Fibroblast of lung (primary cell): ENCODE measurements around the gene LUZP2. TPM values are rescaled to one million over a fixed set of nuclear protein-coding genes. Genes with fewer than 3 reads are reported as not detected.

Source experiments
- DNase-seq, 2 donors: peaks; one replicate each; pipeline versions ENCODE4 v3.0.0 to v3.0.0-alpha.2; 2010; ENCODE audit warnings: low read depth in 2 of 2
- H2AFZ ChIP-seq: 2 replicates; pipeline ENCODE4 v1.5.1; 2012; ENCODE audit warnings: low read length, control low read depth, inconsistent platforms
- H3K27ac ChIP-seq: 2 replicates; pipeline ENCODE4 v1.5.1; 2011; ENCODE audit warnings: low read length, control low read depth; ENCODE audit not compliant: insufficient read depth
- H3K27me3 ChIP-seq: 2 replicates; pipeline ENCODE4 v1.5.1; 2011; ENCODE audit warnings: mild to moderate bottlenecking, low read length; ENCODE audit not compliant: control insufficient read depth, insufficient read depth
- H3K36me3 ChIP-seq: 2 replicates; pipeline ENCODE4 v1.5.1; 2011; ENCODE audit warnings: low read length; ENCODE audit not compliant: control insufficient read depth, insufficient read depth
- H3K4me1 ChIP-seq: 2 replicates; pipeline ENCODE4 v1.5.1; 2011; ENCODE audit warnings: low read length; ENCODE audit not compliant: control insufficient read depth, insufficient read depth; ENCODE audit errors: extremely low read depth
- H3K4me2 ChIP-seq: 2 replicates; pipeline ENCODE4 v1.5.1; 2011; ENCODE audit warnings: low read length, control low read depth; ENCODE audit not compliant: insufficient read depth; ENCODE audit errors: extremely low read depth
- H3K4me3 ChIP-seq, 4 experiments: fragments of 200-600 bp in 1 of 4; sonication (generic) in 1 of 4; replicated peaks in 1 of 4; 2 replicates each; pipeline ENCODE4 v1.5.1; 2011 to 2016; ENCODE audit warnings: low read length in 4 of 4, low read depth in 3 of 4, mild to moderate bottlenecking in 3 of 4, control low read depth in 2 of 4, inconsistent platforms in 1 of 4, mixed read lengths in 1 of 4; ENCODE audit not compliant: insufficient read depth in 1 of 4; ENCODE audit errors: control extremely low read depth in 1 of 4
- H3K79me2 ChIP-seq: 2 replicates; pipeline ENCODE4 v1.5.1; 2012; ENCODE audit warnings: mild to moderate bottlenecking, low read length, inconsistent platforms; ENCODE audit not compliant: control insufficient read depth, insufficient read depth
- H3K9ac ChIP-seq: 2 replicates; pipeline ENCODE4 v1.5.1; 2011; ENCODE audit warnings: mild to moderate bottlenecking, low read length, control low read depth; ENCODE audit not compliant: insufficient read depth
- H3K9me3 ChIP-seq: 2 replicates; pipeline ENCODE4 v1.5.1; 2012; ENCODE audit warnings: low read depth, low read length; ENCODE audit not compliant: control insufficient read depth, insufficient read depth
- H4K20me1 ChIP-seq: 2 replicates; pipeline ENCODE4 v1.5.1; 2011; ENCODE audit warnings: low read length; ENCODE audit not compliant: control insufficient read depth, insufficient read depth; ENCODE audit errors: extremely low read depth
- EZH2 ChIP-seq: IDR thresholded peaks from 2 replicates; pipeline ENCODE4 v1.5.1; 2012; ENCODE audit warnings: low read length, control low read depth, mild to moderate bottlenecking; ENCODE audit errors: missing control alignments
- polyA minus RNA-seq: library from RNA; depleted of rRNA, polyadenylated mRNA; stranded (reverse); fragments of >200 nt; gene quantifications from 2 replicates; pipeline ENCODE4 v1.2.3, GENCODE V29; 2011; ENCODE audit warnings: low replicate concordance
- polyA plus RNA-seq, 2 donors: library from polyadenylated mRNA; depleted of rRNA in 1 of 2; stranded (reverse) in 1 of 2; unstranded in 1 of 2; fragments of >200 nt; gene quantifications; 2 replicates each; pipeline ENCODE4 v1.2.1, GENCODE V29; 2011 to 2012; ENCODE audit warnings: missing spikeins in 1 of 2
- total RNA-seq: library from RNA; depleted of rRNA; stranded (reverse); fragments of >200 nt; gene quantifications from 2 replicates; pipeline ENCODE4 v1.2.1, GENCODE V29; 2014
- TF ChIP-seq, protein P1 (sequence below), 2 donors: IDR thresholded peaks in 1 of 2; conservative IDR thresholded peaks in 1 of 2; 1 replicate in 1 of 2; 2 replicates in 1 of 2; pipeline ENCODE4 v1.5.1; 2011 to 2012; ENCODE audit warnings: low read length in 2 of 2, control low read depth in 1 of 2, inconsistent platforms in 1 of 2, low read depth in 1 of 2, mild to moderate bottlenecking in 1 of 2

The LUZP2 gene
- total RNA-seq = 0.26 and 0.50 TPM in 2 replicates
- polyA plus RNA-seq = 0.03 and 0.28 TPM in 2 replicates
- polyA plus RNA-seq (2012) = 0.18 TPM in 1 of 2 replicates, not detected in the other
- polyA minus RNA-seq = not detected in 2 replicates

DNA sequence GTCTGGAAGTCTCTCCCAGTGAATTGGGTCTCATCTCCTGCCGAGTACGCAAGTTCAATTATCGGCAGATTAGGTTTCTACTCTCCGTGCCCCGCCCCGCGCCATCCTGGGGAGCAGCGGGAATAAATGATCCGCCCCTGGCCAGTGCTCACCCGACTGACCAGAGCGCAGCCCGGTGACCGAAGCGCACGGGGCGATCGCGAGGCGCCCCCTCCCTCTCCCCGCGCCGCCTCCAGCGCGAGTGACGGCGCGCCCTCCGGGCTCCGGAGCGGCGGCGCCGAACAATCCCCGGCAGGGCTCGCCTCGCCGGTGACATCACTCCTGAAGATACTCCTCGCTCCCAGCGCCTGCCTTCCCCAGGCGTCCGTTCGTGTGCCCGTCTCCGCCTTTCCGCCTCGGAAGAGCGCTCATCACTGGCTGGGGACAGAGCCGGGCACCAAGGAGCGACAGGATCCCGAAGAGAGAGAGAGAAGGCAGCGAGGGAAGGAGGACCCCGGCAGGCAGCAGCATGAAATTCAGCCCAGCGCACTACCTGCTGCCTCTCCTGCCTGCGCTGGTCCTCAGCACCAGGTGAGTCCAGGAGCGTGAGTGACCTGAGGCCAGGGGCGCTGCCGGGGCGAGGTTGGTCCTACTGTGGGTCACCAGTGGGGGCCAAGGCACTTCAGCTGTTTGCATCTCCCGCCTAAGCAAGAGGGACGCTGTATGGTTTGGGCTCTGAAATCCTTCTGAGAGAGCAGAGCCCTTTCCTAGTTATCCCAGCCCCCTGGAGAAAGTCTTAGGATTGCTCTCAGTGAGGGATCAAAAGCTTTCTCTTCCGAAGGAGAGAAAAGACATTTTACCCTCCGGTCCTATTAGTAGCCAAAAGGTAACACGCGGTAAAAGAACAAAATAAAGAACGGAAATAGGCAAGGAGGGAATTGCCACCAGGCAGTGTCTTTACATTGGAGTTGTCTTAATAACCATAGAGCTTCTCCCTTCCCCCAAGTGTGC, at the start of gene LUZP2:
LUZP2 (plus strand) TSS at position 318 of the 990 bp plus-strand sequence.
- DNase-seq = peak; percentile 29 to 59
- no peak within 1 kb of the TSS for H3K27ac ChIP-seq
- no peaks in the 10 kb centered on the region for H3K79me2 ChIP-seq
- H3K27me3 ChIP-seq = peaks cover 3% of the 10 kb centered on the region
- TF ChIP-seq EZH2 = no peak
- TF ChIP-seq, protein P1, sequence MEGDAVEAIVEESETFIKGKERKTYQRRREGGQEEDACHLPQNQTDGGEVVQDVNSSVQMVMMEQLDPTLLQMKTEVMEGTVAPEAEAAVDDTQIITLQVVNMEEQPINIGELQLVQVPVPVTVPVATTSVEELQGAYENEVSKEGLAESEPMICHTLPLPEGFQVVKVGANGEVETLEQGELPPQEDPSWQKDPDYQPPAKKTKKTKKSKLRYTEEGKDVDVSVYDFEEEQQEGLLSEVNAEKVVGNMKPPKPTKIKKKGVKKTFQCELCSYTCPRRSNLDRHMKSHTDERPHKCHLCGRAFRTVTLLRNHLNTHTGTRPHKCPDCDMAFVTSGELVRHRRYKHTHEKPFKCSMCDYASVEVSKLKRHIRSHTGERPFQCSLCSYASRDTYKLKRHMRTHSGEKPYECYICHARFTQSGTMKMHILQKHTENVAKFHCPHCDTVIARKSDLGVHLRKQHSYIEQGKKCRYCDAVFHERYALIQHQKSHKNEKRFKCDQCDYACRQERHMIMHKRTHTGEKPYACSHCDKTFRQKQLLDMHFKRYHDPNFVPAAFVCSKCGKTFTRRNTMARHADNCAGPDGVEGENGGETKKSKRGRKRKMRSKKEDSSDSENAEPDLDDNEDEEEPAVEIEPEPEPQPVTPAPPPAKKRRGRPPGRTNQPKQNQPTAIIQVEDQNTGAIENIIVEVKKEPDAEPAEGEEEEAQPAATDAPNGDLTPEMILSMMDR (conservative IDR thresholded peaks at IDR 0.05 in 1 of 2, IDR thresholded peaks at IDR 0.05 in 1 of 2; ENCODE audit: low read depth in 1 of 2, low read length in 2 of 2) = peak in 1 of 2 donors; percentile 1
- no peaks in the 10 kb centered on the region for H4K20me1 ChIP-seq
- H3K4me1 ChIP-seq = no peaks in the 10 kb centered on the region
- peak within 1 kb of the TSS; percentile 35 to 82 (median 45) for H3K4me3 ChIP-seq
- H3K9ac ChIP-seq = no peak within 1 kb of the TSS
- H3K36me3 ChIP-seq = no peaks in the 10 kb centered on the region
- no peaks in the 10 kb centered on the region for H3K9me3 ChIP-seq
- H3K4me2 ChIP-seq = peak within 1 kb of the TSS; percentile 84
- peak within 1 kb of the TSS; percentile 65 for H2AFZ ChIP-seq

DNA sequence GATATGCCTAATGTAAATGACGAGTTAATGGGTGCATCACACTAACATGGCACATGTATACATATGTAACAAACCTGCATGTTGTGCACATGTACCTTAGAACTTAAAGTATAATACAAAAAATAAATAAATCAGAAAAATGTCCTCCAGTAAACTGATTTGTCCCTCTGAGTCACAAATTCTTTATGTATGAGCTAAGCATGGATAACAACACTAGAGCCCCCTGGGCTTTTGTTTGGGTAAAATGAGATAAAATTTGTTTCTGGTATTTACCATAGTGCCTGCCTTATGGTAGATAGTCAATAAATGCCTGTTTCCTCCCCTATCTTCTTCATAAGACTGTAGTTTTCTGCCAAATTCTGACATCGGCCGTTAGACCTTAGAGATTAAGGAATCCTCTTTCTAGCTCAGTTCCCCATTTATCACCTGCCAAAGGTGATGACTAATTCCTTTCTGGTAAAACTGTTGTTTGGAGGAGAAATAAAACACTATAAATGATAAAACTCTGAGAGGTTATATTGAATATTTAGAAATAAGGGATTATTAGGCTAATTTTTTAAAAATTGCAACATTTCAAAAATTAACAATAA, 43.6 kb upstream of the LUZP2 start:
- Histone ChIP-seq H3K79me2 (no peaks in the 10 kb centered on the region), H3K9ac (no peak overlapping the region), H3K36me3 (no peaks in the 10 kb centered on the region), H3K9me3 (no peaks in the 10 kb centered on the region), H3K27ac (no peak overlapping the region), H3K4me1 (no peaks in the 10 kb centered on the region), H3K4me2 (no peak overlapping the region), H3K27me3 (no peaks in the 10 kb centered on the region), H4K20me1 (no peaks in the 10 kb centered on the region), H3K4me3 (no peak overlapping the region), H2AFZ (no peak overlapping the region)
- DNase-seq = peak in 1 of 2 donors; percentile 49
- TF ChIP-seq, protein P1 (conservative IDR thresholded peaks at IDR 0.05 in 1 of 2, IDR thresholded peaks at IDR 0.05 in 1 of 2; ENCODE audit: low read depth in 1 of 2, low read length in 2 of 2) = no peak
- no peak for TF ChIP-seq EZH2

DNA sequence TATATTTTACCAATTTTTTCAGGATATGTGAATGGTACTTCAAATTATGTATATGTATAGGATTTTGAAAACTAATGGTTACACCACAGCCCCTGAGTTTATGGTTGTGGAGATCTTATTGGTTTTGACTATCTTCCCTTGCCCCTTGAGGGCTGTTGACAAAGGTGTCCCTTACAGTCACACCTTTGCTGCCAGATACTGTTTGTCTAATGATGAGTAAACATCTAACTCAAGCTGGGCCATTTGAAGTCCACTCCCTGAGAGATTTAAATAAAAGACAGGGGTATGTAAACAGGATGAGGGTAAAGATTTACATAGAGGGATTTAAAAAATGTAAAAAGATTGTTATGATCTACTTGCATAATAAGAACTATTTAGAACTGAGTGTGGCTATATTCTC, 38.9 kb upstream of the LUZP2 start:
- H3K36me3 ChIP-seq = no peaks in the 10 kb centered on the region
- H3K4me1 ChIP-seq = no peaks in the 10 kb centered on the region
- no peak overlapping the region for H2AFZ ChIP-seq
- no peak overlapping the region for H3K4me2 ChIP-seq
- no peak overlapping the region for H3K4me3 ChIP-seq
- H3K27ac ChIP-seq = no peak overlapping the region
- no peaks in the 10 kb centered on the region for H3K27me3 ChIP-seq
- H3K79me2 ChIP-seq = no peaks in the 10 kb centered on the region
- no peak overlapping the region for H3K9ac ChIP-seq
- H3K9me3 ChIP-seq = no peaks in the 10 kb centered on the region
- no peaks in the 10 kb centered on the region for H4K20me1 ChIP-seq
- no peak for DNase-seq
- TF ChIP-seq, protein P1 (conservative IDR thresholded peaks at IDR 0.05 in 1 of 2, IDR thresholded peaks at IDR 0.05 in 1 of 2; ENCODE audit: low read depth in 1 of 2, low read length in 2 of 2) = no peak
